Prostate gland (tissue), 2 donors: Measurements from ENCODE around the gene DIS3L2. TPM values are rescaled to one million over a fixed set of nuclear protein-coding genes. Genes with fewer than 3 reads are reported as not detected.

Source experiments
- DNase-seq: peaks from one replicate; pipeline ENCODE4 v3.0.0-alpha.2; 2019; ENCODE audit warnings: low spot score
- H3K27ac ChIP-seq, 2 donors: fragments of 200-600 bp; sonication (generic); 2 replicates each; pipeline ENCODE4 v1.5.1; 2017 to 2019
- H3K27me3 ChIP-seq: fragments of 200-600 bp; sonication (generic); replicated peaks from 2 replicates; pipeline ENCODE4 v1.5.1; 2019; ENCODE audit not compliant: insufficient read depth
- H3K36me3 ChIP-seq, 2 donors: fragments of 200-600 bp; sonication (generic); 1 replicate in 1 of 2; 2 replicates in 1 of 2; pipeline versions ENCODE4 v1.5.1 to v1.8.1; 2017 to 2019
- H3K4me1 ChIP-seq: fragments of 200-600 bp; sonication (generic); replicated peaks from 2 replicates; pipeline ENCODE4 v1.5.1; 2019
- H3K4me3 ChIP-seq, 2 donors: fragments of 200-600 bp; sonication (generic); 2 replicates each; pipeline ENCODE4 v1.5.1; 2017 to 2019
- H3K9me3 ChIP-seq: fragments of 200-600 bp; sonication (generic); 2 replicates; pipeline ENCODE4 v1.5.1; 2017
- POLR2A ChIP-seq: fragments of 450-650 bp; IDR thresholded peaks from one replicate; pipeline ENCODE4 v1.6.1; 2016; ENCODE audit warnings: antibody characterized with exemption, mild to moderate bottlenecking
- POLR2AphosphoS5 ChIP-seq: sonication (generic); formaldehyde crosslinking; IDR thresholded peaks from one replicate; pipeline ENCODE4 v1.6.1; 2017; ENCODE audit warnings: antibody characterized with exemption
- WGBS: methylation state at CpG from one replicate; pipeline ENCODE4 v1.1.5; 2018; 5-methylcytosine and 5-hydroxymethylcytosine counted together
- intact Hi-C: fragments of 100-400 bp; cut with DNase I; formaldehyde crosslinking; loops from one replicate; pipeline ENCODE4 v1.14.2; 2022
- total RNA-seq, 2 donors: library from RNA; depleted of rRNA; stranded (reverse); fragments of >200 nt; gene quantifications; one replicate each; pipeline ENCODE4 v1.1.0, GENCODE V29; 2016
- TF ChIP-seq, protein P1 (sequence below), 4 experiments: fragments of 200-600 bp in 2 of 4; fragments of 450-650 bp in 2 of 4; sonication (generic) in 2 of 4; IDR thresholded peaks; 1 replicate in 3 of 4; 2 replicates in 1 of 4; pipeline ENCODE4 v1.5.1; 2016 to 2019; ENCODE audit warnings: antibody characterized with exemption in 4 of 4, mild to moderate bottlenecking in 2 of 4, moderate library complexity in 2 of 4

Gene DIS3L2
- total RNA-seq, 2 donors from 2014 or later: 30.1 to 71.3 TPM

- Histone ChIP-seq H3K9me3 (no peaks in the 10 kb centered on the region), H3K4me1 (no peaks in the 10 kb centered on the region), H3K4me3 (no peak overlapping the region), H3K27ac (no peak overlapping the region), H3K36me3 (no peaks in the 10 kb centered on the region), H3K27me3 (no peaks in the 10 kb centered on the region)
- WGBS: 96% methylated on average over 5 of the region's 5 CpGs
- intact Hi-C loops: no loop called here
- TF ChIP-seq POLR2AphosphoS5 (no peak), POLR2A (no peak)
- TF ChIP-seq, protein P1, sequence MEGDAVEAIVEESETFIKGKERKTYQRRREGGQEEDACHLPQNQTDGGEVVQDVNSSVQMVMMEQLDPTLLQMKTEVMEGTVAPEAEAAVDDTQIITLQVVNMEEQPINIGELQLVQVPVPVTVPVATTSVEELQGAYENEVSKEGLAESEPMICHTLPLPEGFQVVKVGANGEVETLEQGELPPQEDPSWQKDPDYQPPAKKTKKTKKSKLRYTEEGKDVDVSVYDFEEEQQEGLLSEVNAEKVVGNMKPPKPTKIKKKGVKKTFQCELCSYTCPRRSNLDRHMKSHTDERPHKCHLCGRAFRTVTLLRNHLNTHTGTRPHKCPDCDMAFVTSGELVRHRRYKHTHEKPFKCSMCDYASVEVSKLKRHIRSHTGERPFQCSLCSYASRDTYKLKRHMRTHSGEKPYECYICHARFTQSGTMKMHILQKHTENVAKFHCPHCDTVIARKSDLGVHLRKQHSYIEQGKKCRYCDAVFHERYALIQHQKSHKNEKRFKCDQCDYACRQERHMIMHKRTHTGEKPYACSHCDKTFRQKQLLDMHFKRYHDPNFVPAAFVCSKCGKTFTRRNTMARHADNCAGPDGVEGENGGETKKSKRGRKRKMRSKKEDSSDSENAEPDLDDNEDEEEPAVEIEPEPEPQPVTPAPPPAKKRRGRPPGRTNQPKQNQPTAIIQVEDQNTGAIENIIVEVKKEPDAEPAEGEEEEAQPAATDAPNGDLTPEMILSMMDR (IDR thresholded peaks at IDR 0.05): no peak
- no peak for DNase-seq
Observed at GRCh38 chr2:232255033-232255432, 293.5 kb downstream of the DIS3L2 start.

GRCh38 chr2:232260075-232260474 is 298.6 kb downstream of the DIS3L2 start:
- Histone ChIP-seq H3K27me3 (no peaks in the 10 kb centered on the region), H3K36me3 (no peaks in the 10 kb centered on the region), H3K27ac (no peak overlapping the region), H3K4me1 (no peaks in the 10 kb centered on the region), H3K4me3 (no peak overlapping the region), H3K9me3 (no peaks in the 10 kb centered on the region)
- 79% methylated on average over 3 of the region's 3 CpGs for WGBS
- no peak for TF ChIP-seq POLR2AphosphoS5
- TF ChIP-seq, protein P1 (IDR thresholded peaks at IDR 0.05): no peak
- no peak for TF ChIP-seq POLR2A
- intact Hi-C loops: no loop called here
- no peak for DNase-seq

GRCh38 chr2:232261776-232262175 is 300.3 kb downstream of the DIS3L2 start:
- Histone ChIP-seq H3K27me3 (no peaks in the 10 kb centered on the region), H3K27ac (no peak overlapping the region), H3K36me3 (no peaks in the 10 kb centered on the region), H3K4me1 (no peaks in the 10 kb centered on the region), H3K4me3 (no peak overlapping the region), H3K9me3 (no peaks in the 10 kb centered on the region)
- WGBS: 97% methylated on average over 2 of the region's 2 CpGs
- TF ChIP-seq, protein P1 (IDR thresholded peaks at IDR 0.05): no peak
- no peak for TF ChIP-seq POLR2A
- no peak for TF ChIP-seq POLR2AphosphoS5
- DNase-seq: no peak
- intact Hi-C loops: no loop called here

DNA sequence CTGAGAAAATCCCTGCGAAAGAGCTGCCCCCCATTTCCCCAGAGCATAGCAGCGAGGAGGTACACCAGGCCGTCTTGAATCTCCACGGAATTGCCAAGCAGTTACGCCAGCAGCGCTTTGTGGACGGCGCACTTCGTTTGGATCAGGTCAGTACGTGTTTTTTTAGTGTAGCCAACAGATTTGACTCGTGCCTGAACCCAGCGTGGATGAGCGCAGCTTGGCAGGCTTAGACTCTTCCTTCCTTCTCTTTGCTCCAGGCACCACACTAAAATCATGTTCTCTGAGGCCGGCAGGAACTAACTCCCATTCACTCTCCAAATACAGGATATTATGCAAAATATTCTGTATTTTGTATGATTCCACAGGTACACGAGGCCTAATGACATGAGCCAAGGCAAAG is 301.8 kb downstream of the DIS3L2 start:
- Histone ChIP-seq H3K9me3 (no peaks in the 10 kb centered on the region), H3K4me1 (no peaks in the 10 kb centered on the region), H3K27me3 (no peaks in the 10 kb centered on the region), H3K4me3 (no peak overlapping the region), H3K27ac (no peak overlapping the region), H3K36me3 (no peaks in the 10 kb centered on the region)
- TF ChIP-seq POLR2A (no peak), POLR2AphosphoS5 (no peak)
- TF ChIP-seq, protein P1 (IDR thresholded peaks at IDR 0.05): no peak
- intact Hi-C loops: no loop called here
- WGBS: 88% methylated on average over 15 of the region's 15 CpGs
- no peak for DNase-seq

DNA sequence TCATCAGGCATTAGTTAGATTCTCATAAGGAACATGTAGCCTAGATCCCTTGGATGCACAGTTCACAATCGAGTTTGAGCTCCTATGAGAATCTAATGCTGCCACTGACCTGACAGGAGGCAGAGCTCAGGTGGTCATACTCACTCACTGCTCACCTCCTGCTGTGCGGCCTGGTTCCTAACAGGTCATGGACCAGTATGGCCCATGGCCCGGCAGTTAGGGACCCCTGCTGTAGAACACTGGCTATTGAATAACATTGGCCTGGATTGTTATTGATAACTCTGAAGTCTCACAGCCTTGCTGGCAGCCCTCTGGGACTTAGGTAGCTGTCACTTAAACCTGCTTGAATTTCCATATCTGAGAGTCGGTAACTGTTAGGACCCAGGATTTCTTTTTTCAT is 302.6 kb downstream of the DIS3L2 start:
- DNase-seq: no peak
- no peaks in the 10 kb centered on the region for H3K36me3 ChIP-seq
- no peaks in the 10 kb centered on the region for H3K9me3 ChIP-seq
- TF ChIP-seq POLR2AphosphoS5 (no peak), POLR2A (no peak)
- TF ChIP-seq, protein P1 (IDR thresholded peaks at IDR 0.05): no peak
- no peaks in the 10 kb centered on the region for H3K27me3 ChIP-seq
- no peak overlapping the region for H3K27ac ChIP-seq
- WGBS: 84% methylated on average over 4 of the region's 4 CpGs
- H3K4me3 ChIP-seq: no peak overlapping the region
- intact Hi-C loops: no loop called here
- no peaks in the 10 kb centered on the region for H3K4me1 ChIP-seq
